NCI-H510A treated with DMSO at 0.1 percent for 48 hours (cell line): ENCODE results near the gene PROX2.

ENCODE experiments used
- DNase-seq: peaks from one replicate; lab custom pipeline; 2025; lab: John Stamatoyannopoulos, UW

Gene PROX2

DNA sequence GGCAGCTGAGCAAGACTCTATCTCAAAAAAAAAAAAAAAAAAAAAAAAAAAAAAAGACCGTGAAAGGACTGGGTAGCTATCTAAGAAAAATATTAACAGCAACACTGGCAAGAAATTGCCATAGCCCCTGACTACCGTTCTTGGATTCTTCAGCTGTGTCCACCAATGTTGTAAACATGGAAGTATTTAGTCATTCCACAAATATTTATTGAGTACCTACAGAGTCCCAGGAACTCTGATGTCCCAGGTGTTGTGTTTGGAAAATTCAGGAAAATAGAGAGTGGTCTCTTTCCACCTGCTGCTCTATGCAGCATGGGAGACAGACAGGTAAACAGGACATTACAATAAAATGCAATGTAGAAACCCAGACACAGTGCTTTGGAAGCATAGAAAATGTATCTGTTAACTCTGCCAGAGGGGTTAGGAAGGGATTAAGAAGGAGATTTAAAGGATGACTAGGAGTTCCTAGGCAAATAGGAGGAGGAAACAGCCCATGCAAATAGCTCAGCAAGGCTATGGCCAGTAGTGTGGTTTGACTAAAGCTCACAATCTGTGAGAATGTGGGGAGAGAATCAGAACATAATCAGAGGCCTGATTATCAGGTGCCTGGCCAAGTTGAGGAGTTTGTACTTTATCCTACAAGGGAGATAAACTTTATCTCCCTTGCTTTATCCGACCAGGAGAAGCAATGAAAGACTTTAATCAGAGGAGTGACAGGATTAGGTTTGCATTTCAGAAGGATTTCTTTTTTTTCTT is 3.7 kb upstream of the PROX2 start:
- no peak for DNase-seq

DNA sequence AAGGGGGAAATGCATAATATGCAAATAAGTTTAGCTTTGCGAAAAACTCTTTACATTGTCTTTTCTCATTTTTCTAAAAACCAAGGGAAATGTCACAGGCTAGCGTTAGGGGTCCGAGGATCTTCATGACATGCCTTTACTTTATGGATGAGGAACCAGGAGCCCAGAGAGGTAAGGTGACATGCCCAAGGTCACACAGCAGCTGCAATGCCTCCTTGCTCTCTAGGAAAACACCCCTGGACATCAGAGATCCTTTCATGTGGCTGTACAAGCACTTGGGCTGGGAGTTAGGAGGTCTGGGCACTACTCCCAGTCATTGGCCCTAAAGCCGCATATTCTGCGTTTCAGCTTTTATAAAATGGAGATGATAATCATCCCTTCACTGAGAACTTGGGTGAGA is 741 bp downstream of the PROX2 start:
- no peak for DNase-seq

DNA sequence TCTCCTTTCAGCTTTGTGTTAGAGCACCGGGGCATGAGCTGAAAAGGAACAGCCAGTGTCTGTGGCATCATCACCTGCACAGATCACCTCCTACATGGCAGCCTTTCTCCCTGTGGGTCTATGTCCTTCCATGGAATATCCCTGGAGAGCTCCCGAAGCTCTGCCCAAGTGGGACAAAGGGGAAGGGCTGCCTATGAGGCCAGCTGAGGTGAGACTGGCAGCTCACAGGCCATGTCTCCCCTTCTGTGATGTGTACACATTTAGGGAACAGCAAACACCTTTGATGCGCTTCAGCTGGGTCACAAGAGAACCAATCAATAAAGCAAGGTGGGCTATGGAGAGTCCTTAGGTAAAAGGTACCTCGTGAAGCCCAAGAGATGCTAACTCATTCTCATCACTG is 4.1 kb downstream of the PROX2 start:
- DNase-seq = no peak

DNA sequence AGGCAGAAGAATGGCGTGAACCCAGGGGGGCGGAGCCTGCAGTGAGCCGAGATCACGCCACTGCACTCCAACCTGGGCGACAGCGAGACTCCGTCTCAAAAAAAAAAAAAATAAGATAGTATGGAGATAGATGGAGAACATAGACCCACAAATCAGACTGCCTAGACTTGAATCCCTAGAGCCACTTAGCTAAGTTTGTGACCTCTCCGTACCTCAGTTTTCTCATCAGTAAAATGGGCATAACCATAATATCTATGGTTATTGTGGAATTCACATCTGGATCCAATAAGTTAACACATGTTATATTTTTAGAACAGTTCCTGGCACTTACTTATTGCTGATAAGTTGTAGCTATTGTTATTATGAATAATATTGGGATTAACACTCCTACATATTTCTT is 7.2 kb downstream of the PROX2 start:
- no peak for DNase-seq

DNA sequence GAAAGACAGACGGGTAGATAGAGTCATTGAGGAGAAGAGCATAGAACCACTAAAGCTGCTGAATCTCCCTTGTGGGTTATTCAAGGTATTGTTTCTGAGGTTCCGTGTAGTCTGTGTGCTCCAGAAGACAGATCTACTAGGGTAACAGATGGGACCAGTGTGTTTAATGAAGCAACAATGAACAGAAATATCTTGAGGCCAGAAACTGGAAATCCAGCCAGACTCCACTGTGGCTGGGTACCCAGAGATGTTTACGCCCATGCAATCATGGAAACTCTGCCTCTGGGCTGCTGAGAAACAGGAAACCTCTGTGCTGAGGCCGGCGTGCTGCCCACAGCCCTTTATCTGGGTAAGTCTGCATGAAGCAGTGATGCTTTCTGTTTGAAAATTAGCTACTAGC is 8.3 kb downstream of the PROX2 start:
- DNase-seq = no peak

DNA sequence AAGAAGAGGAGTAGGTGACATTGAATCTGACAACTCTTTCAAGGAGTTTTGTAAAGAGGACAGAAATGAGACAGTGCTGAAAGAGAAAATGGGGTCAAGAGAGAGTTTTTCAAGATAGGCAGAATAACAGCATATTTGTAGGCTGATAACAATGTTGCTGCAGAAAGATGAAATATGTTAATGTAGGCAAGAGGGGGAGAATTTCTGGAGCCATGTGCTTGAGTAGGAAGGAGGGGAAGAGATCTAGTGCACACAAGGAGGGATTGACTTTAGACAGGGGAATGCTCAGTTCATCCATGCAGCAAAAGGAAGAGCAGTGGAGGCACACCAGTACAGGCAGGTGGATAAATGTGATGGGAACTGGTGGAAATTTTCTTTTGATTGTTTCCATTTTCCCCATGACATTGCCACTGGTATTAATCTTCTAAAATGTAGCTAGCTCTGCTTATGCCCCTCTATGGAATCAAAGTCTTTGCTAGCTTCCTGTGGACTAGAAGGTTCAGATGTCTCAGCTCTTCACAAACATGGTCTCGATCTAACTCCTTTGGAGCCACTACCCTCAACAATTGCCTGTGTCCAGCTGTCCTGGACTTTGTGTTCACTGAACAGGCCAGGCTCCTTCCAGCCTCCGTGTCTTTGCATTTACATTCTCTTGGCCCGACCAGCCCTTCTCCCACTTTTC is 9.1 kb downstream of the PROX2 start:
- no peak for DNase-seq

DNA sequence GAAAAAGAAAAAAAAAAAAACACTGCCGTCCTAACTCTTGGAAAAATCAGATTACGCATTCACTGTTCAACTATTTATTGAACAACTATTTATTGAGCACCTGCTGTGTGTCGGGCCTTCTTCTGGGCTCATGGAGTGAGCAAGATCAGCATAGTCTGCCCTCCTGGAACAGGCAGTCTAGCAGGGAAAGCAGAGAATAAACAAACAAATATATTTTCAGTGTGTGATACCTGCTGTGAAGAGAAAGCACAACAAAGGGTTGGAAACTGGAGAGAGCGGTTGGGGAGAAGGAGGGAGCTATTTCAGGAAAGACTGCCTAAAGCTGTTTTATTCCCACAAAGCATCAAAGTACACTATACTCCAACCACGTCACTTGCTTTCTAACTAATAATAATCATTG is 10.8 kb downstream of the PROX2 start:
- no peak for DNase-seq

DNA sequence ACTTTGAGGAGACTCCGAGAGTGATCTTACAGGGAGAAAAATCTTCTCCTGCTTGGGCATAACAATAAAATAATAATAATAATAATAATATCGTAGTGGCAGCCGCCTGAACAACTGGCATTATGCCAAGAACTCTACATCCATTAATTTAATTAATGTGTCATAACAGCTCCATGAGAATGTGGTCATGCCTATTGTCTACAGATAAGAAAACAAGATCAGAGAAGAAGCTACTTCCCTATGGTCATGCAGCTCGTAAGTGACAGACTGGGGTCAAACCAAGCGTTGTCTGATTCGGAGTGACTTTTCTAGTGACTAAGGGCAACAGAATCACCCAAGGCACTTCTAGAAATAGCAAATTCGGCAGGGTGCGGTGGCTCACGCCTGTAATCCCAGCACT is 11.7 kb downstream of the PROX2 start:
- no peak for DNase-seq

DNA sequence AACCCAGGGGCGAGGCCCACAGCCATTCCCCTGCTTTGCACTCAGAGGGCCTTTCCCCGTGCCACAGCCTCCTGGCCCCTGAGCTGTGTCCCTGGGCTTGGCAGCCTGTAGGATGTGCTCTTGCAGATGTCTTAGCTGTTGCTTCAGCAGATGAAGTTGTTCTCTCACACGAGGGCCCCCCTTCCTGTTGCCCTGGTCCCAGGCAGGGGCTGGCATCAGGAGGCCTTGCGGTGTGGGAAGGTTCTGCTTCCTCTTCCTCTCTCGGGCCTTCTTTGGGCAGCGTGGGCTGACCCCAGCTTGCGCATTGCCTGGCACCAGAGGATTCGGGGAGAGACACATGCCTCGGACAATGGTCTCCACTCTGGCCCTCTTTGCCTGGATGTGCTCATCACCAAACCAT is 12.7 kb downstream of the PROX2 start:
- DNase-seq = no peak

DNA sequence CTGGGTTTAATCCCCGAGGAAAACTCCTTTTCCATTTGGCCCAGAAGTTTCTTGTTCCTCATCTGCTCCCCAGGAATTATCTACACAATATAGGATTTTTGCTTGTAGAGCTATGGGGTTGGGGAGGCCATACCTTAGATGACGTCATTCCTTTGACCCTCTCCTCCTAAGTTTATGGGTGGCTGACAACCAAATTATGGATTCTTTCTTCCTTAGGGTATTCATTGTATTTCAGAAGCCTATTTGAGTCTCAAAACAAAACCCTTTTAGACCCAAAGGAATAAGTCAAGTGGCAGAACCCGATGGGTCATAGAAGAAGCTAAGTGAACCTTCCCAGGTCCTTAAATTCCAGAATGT is 14.2 kb downstream of the PROX2 start:
- DNase-seq = no peak

DNA sequence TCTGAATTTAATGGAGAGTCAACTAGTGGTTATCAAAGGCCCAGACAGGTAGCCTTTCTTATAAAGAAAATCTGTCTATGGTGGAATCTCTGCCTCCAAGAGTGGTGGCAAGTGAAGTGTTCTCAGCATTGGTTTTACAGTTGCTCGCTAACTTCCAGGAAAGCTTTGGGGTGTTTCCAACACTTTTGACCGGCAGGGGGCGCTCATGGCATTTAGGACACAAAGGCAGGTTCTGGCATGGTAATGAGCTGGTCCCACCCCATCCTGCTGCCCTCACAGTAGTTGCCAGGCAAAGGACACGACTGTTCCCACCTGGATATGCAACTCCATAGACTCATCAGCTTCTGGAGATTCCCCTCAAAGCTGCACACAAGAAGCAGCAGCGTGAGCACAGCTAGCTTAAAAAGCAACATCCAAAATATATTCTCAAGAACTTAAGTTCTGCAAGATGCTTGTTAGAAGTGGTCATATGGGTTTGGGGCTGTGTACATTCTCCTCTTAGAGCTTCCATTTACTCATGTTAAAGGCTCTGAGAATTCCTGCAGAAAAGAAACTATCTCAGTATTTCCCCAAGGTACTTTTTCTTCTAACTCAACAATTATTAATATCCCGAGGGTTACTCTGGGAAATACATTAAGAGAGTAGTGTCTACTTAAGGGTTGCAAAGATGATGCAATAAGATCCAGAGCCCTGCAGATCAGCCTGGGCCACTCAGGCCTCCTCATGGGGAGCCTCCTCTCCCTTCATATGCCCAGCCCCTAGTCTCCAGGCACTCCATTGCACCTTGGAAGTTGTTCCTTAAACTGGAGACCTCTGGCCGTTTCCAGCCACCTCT is 14.8 kb downstream of the PROX2 start:
- DNase-seq = peak; percentile 74

DNA sequence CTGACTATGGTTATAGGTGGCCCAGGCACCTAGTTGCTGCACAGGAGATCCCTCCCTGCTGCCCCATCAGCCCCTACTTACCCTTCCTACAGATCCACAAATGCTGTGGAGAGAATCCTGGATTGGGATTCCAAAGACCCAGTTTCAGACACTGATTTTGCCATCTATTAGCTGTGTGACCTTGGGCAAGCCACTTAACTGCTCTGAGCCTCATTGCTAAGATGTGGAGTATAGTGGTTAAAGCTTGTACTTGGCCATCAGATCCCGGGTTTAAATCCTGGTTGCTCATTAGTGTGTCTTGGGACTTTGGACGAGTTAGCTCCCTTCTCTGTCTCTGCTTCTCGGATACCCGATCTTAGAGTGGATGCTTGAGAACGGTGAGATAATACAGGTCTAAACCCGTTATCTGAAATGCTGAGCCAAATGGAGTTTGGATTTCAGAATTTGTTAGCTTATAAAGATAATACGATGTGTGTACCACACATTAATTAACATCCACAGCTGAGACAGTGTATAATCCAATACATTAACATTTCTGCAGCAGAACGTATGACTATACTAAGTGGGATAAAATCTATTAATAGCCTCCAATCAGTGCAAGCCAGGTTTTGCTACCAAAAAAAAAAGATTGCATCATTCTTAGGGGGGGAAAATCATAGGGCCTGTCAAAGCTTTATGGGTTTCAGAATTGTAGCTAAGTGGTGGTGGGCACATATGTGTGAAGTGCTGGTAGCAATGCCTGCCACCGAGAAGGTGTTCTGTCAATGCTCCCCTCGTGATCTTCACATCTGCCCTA is 16.0 kb downstream of the PROX2 start:
- DNase-seq = no peak

DNA sequence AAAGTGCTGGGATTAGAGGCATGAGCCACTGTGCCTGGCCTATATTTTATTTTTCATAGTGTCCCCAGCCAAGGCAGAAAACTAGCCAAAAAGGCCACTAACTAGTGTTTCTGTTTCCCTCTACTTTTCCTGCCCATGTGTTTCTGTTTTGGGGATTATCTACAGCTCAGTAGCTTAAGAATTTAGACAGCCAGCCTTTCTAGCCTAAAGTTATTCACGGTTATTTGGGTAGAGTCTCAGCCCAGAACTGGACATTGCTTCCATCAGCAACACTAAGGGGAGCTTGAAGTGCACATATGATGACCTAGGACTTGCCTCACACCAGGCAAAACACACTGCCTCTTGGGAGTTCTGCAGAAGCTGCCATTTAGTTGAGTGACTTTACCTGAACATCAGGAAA is 17.9 kb downstream of the PROX2 start:
- no peak for DNase-seq

DNA sequence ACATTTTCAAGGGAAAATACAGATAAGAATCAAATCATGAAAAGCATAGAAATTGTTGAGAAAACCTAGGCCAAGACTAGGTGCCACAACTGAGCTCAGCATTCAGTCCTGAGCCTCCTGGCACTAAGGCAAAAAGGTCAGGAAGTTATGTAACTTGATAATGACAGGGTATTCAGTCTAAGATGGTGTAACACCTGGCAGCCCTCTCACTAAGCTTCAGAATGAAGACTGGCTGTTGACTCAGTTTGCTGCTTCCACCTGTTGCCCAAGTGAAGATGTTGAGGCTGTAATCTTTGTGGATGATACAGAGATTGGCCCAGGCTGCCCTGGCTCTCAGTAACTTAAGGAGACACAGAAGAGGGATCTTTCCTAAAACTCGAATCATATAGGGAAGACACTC is 19.6 kb downstream of the PROX2 start:
- peak; percentile 56 for DNase-seq

DNA sequence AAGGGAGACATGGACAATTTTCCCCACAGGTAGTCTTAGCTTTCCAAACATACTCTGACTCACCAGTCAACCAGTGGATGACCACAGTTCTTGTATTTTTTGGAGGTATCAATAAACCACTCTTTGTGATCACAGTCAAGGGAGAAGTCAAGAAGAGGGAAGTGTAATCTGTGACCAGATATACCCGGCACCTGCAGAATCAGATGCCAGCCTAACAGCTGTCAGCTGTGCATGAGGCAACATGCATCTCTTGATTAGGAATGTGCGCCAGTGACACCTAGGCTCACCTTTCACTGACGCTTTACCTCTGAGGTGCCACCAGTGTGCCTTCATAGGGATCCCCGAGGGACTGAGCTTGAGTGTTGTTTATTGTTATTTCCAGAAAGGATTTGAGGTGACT is 20.0 kb downstream of the PROX2 start:
- peak; percentile 50 for DNase-seq

DNA sequence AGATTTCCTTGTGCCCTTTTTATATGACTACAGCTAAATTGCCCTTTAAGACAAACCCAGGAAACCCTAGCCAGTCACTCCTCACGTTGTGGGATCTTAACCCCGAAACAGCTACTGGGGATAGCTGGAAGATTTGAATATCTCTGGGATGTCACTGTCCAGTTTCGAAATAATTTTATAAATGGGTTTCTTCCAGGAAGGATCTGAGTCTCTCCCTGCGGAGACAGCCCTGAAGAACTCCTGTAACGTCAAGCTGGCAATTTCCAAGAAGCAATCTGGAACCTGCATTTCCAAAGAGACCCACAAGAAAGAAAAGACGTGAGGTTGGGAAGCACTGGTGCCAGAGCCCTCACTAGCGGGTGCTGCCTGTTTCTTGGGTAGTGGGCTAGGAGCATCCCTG is 20.9 kb downstream of the PROX2 start:
- no peak for DNase-seq

DNA sequence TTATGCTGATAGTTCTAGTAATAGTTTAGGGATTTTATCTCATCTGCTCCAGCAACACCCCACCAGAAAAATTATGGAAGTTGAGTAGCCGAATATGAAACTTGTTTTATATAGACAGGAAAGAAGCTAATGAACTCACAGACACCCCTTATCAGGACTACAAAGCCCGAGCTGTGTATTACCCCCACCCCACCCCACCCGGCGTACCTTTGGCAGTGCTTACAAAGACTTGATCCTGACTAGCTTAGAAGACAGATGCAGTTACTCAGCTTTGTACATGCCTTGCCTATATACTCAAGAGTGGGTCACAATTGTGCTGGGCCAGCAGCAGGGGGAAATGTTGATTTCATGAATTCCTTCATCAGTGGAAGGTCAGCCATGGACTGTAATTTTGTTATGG is 22.4 kb downstream of the PROX2 start:
- DNase-seq = no peak

DNA sequence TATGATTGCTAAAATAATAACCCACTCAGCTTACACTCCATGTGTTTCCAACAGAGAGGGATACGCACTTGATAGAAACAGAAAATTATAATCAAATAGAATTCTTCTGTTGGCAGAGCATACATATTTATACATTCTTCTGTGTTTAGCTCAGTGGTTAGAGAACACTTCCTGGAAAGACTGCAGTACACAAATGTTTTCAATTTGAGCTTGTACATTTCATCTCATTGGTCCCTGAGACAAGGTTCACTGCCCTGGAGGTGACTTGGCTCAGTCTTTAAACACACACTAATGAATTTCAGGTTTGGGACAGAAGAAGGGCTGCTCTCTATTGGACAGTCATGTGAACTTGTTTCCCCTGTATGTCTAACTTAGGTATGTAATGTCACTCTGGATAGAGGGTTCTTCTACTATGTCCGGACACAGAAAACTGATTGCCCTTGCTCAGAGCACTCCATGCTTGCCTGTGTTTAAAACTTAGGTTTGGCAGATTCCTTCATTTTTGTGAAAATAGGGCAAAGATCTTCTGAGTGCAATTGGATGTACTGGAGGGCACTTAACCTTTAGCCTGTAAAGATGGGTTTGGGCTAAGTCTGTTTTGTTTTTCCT is 22.9 kb downstream of the PROX2 start:
- DNase-seq = no peak

DNA sequence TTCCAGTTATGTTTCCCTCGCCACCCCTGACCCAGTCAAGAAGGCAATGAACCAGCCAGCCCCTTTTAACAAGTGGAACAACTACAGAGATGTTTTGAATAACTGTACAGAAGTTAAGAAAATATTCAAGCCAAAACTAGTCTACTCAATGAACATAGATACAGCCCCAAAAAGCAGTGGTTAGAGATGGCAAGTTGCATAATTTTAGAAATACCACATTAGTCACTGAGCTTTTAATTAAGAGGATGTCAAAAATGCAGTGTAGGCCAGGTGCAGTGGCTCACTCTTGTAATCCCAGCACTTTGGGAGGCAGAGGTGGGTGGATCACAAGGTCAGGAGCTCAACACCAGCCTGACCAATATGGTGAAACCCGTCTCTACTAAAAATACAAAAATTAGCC is 27.2 kb downstream of the PROX2 start:
- no peak for DNase-seq

DNA sequence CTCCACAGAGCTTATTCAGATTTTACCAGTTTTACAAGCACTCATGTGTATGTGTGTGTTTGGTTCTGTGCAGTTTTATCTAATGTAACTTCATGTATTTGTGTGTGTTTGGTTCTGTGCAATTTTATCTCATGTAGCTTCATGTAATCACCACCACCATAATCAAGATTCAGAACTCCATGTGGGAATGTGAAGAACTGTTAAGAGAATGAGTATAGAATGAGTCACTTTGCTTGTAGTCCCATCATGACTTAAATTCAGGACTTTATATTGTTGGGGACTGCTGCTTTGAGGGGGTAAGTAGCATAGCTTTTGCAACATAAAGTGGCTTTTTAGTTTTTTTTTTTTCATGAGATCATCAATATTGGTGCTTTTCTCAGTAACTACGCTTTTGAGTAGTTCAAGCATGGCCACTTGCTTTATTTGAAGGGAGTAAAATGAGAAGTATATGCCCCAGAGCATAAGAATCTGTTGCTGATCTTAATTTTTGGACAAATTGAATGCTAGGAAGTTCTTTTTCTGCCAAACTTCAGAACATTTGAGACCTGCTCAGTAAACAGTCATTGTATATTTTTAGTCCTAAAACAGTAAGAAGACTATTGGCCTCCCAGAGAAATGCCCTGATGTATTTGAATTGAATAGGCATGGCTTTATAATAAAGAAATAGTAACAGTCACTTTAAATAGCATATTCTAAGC is 28.8 kb downstream of the PROX2 start:
- DNase-seq = no peak

DNA sequence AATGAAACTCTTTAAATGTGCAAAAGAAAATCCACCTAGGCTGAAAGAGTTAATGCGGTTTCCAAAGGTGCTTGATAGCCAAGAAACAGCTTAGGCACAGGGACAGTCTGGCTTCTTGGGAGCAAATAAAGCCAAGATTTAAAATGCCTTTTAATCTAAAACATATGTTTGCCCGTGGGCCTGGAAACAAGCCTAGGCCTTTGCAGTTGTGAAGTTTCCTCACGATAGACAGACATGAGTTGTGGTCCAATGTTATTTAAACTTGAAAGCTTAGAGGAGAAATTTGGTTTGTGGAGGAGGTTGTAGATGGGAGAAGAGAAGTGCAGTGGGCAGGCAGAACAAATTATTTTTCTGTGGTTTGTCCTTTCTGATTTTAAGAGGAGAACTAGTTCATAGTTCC is 29.8 kb downstream of the PROX2 start:
- no peak for DNase-seq
